ENCODE results near the gene CROCC2. TPM values are rescaled to one million over a fixed set of nuclear protein-coding genes. Genes with fewer than 3 reads are reported as not detected.

Gene CROCC2
- total and polyA plus RNA-seq, 10 of the 15 experiments (the other 5 are each of a cell fraction or from before 2014, with no cell fraction given) = not detected

- no peaks in the 10 kb centered on the region for H3K36me3 ChIP-seq (ENCODE audit: control insufficient read depth in 2 of 2, insufficient read depth in 2 of 2, low read length in 1 of 2)
- ATAC-seq (no peak), FAIRE-seq (no peak), DNase-seq (ENCODE audit: low read depth, low spot score) (no peak)
- in situ Hi-C loops (cut with MboI) (no loop called here), intact Hi-C loops (cut with micrococcal nuclease; ENCODE audit: unreplicated experiment) (no loop called here)
- no peaks in the 10 kb centered on the region for H3K4me1 ChIP-seq (ENCODE audit: control insufficient read depth, insufficient read depth, low read length)
- H3K4me3 ChIP-seq = no peak overlapping the region
- BruUV-seq (replicated peaks) = no TSS peak
- RAD21 ChIA-PET (ENCODE audit: unreplicated experiment) = interaction anchor here (0.6 kb wide), 1 partner anchor 340 kb away, joined by 3 read pairs; no protein-coding TSS in a partner anchor
- WGBS (ENCODE audit: insufficient coverage, insufficient replicate concordance, low lambda C conversion rate, missing lambda C conversion rate) = 51% methylated on average over 11 of the region's 11 CpGs
- TF ChIP-seq POLR2A (IDR thresholded peaks at IDR 0.05; ENCODE audit: low read depth, low read length) (no peak), NR2F1 (conservative IDR thresholded peaks at IDR 0.05) (no peak), ASH2L (IDR thresholded peaks at IDR 0.05; ENCODE audit: borderline replicate concordance, low read depth) (no peak), CBFB (IDR thresholded peaks at IDR 0.05; ENCODE audit: low read depth) (no peak), MYC (IDR thresholded peaks at IDR 0.05; ENCODE audit: insufficient read depth, insufficient read length, insufficient replicate concordance, low read length, severe bottlenecking) (no peak), YBX1 (IDR thresholded peaks at IDR 0.05) (no peak), KAT2A (conservative IDR thresholded peaks at IDR 0.05; ENCODE audit: control insufficient read depth, low read depth, low read length) (no peak), IRF4 (IDR thresholded peaks at IDR 0.05; ENCODE audit: low read depth, low read length) (no peak), CHD1 (IDR thresholded peaks at IDR 0.05; ENCODE audit: low read depth, low read length) (no peak), BCL11A (IDR thresholded peaks at IDR 0.05; ENCODE audit: low read depth, low read length) (no peak), TAF1 (IDR thresholded peaks at IDR 0.05; ENCODE audit: borderline replicate concordance, low read depth, low read length) (no peak), ESRRA (IDR thresholded peaks at IDR 0.05; ENCODE audit: low read length) (no peak), RBBP5 (conservative IDR thresholded peaks at IDR 0.05) (no peak), E2F4 (IDR thresholded peaks at IDR 0.05; ENCODE audit: low read depth, low read length) (no peak), MAX (IDR thresholded peaks at IDR 0.05; ENCODE audit: low read depth, low read length) (no peak)
- peaks cover 0 to 3% of the 10 kb centered on the region in 2 experiments; a peak in 3 of 4 replicates for H3K27me3 ChIP-seq (replicated peaks in 1 of 2; ENCODE audit: control insufficient read depth in 2 of 2, insufficient read depth in 2 of 2, low read length in 1 of 2)
- H3K9ac ChIP-seq (ENCODE audit: control insufficient read depth, insufficient read depth, low read length) = no peak overlapping the region
- peaks cover 5% of the 10 kb centered on the region for H3K9me3 ChIP-seq (replicated peaks; ENCODE audit: control insufficient read depth, insufficient read depth, low read length)
- H3K79me2 ChIP-seq (ENCODE audit: control insufficient read depth, insufficient read depth, low read length) = no peaks in the 10 kb centered on the region
- POLR2A ChIA-PET = no interaction called here
- no peaks in the 10 kb centered on the region for H4K20me1 ChIP-seq (ENCODE audit: control insufficient read depth, insufficient read depth)
- H2AFZ ChIP-seq (ENCODE audit: control insufficient read depth, low read depth, low read length) = no peak overlapping the region
- SMC1A ChIA-PET (ENCODE audit: uncharacterized antibody, unreplicated experiment) = no interaction called here
- CTCF ChIA-PET = interaction anchor here (0.6 kb wide), 1 partner anchor 646 kb away, joined by 3 read pairs; no protein-coding TSS in a partner anchor
- no peak overlapping the region for H3K27ac ChIP-seq (ENCODE audit: control insufficient read depth, insufficient read depth)
- no peak overlapping the region for H3K4me2 ChIP-seq (ENCODE audit: control insufficient read depth, insufficient read depth)
Observed at GRCh38 chr2:241002275-241003046, 96.3 kb downstream of the CROCC2 start.

Data from GM12878 (cell line).